Erythroblast (primary cell): ENCODE data around the gene ST14.
A peak's percentile ranks its signal among the peaks of the same experiment; 100 is the strongest.

Experiments used
- DNase-seq, 2 experiments: peaks; one replicate each; lab custom pipeline; 2025; lab: John Stamatoyannopoulos, UW
- GATA1 ChIP-seq: IDR thresholded peaks from 2 replicates; pipeline ENCODE4 v1.6.1; 2011; ENCODE audit warnings: low read depth, mild to moderate bottlenecking, control low read depth, low read length, moderate library complexity
- POLR2A ChIP-seq: IDR thresholded peaks from 2 replicates; pipeline ENCODE4 v1.6.1; 2011; ENCODE audit warnings: mild to moderate bottlenecking, low read length

Gene ST14

DNA sequence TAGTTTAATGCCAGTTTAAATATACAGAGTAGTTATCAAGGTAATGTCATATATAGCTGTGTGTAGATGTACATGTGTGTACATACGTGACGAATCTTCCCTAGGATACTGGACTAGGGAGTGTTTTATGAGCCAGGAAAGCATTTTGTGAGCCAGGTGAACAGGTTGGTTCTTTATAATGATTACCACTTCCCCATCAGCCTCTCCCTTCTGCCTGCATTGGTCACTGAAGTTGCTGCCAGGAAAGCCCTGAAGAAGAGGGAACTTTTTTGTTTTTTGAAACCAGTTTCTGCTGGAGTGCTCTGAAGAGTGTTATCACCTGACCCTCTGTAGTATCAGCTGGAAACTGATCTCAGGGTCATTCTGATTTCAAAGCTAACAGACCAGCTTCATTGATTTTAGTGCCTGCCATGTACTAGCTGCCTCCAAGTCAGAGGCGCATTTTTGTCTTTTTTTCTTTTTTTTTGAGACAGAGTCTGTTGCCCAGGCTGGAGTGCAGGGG, 14.2 kb upstream of the ST14 start:
- DNase-seq, result no peak
- no peak for TF ChIP-seq POLR2A
- TF ChIP-seq GATA1, result no peak

DNA sequence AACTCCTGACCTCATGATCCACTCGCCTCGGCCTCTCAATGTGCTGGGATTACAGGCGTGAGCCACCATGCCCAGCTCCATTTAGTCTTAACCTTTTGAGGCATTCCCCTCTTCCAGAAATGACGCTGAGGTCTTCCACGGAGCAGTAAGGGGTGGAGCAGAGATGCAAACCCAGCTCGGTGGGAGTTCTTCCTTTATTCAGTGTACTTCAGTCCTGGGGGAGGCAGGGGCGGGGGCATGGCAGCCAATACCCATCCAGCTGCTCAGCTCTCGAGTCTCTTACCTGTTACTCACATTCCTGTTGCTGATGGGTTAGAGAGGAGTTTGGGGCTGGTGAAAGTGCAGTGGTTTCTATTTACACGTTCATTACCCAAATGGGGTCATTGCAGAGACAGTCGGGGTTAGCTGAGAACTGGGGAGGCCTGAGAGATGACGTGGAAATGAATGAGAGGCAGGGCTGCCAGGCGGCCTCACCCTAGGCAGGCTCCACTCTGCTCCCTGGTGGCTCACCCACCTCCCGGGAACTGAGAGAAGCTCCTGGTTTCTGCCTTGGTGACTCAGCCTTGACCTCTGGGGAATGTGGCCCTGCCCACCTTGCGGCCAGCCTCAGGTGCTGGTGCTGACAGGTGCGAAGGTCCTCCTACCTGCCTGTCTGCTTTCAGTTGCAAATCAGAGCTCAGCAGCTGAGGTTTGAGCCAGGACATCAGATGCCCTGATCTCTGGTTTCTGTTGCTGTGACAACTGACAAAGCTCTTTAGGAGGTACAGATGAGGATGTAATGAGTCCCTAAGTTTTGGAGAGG, 13.4 kb upstream of the ST14 start:
- TF ChIP-seq POLR2A (no peak), GATA1 (no peak)
- no peak for DNase-seq

- DNase-seq, result peak; percentile 14 to 18
These were observed 12.8 kb upstream of the ST14 start for GRCh38 chr11:130146796-130147195.

GRCh38 chr11:130148796-130149326, 10.7 kb upstream of the ST14 start:
- DNase-seq, result no peak
- TF ChIP-seq GATA1 (no peak), POLR2A (no peak)

More at GRCh38 chr11:130146796-130147195, 12.8 kb upstream of the ST14 start:
- no peak for TF ChIP-seq GATA1
- TF ChIP-seq POLR2A, result no peak

- TF ChIP-seq POLR2A, result no peak
- no peak for TF ChIP-seq GATA1
- no peak for DNase-seq
These were observed 8.8 kb upstream of the ST14 start for GRCh38 chr11:130150790-130151189.

DNA sequence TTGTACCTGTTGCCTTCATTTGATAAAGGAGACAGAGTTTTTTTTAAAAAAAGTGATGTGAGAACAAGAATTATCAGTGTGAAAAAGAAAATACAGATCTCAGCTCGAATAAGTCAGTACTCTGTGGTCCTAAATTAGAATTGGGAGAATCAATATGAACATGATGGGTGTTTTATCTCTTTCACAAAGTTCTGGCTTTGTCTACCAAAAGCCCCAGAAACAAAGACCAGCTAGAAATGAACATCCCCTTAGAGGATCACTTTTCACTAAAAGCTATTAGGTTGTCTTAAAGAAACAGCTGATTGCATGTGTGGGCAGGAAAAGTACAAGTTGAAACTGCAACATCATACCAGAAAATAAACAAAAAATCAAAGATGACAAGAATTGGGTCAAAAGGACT, 8.4 kb upstream of the ST14 start:
- no peak for TF ChIP-seq POLR2A

GRCh38 chr11:130156108-130157022, 3.2 kb upstream of the ST14 start:
- DNase-seq, result no peak

More for the DNA sequence above, 8.4 kb upstream of the ST14 start:
- no peak for DNase-seq

GRCh38 chr11:130157101-130157500, 2.5 kb upstream of the ST14 start:
- TF ChIP-seq GATA1 (no peak), POLR2A (no peak)
- no peak for DNase-seq

More at GRCh38 chr11:130156108-130157022, 3.2 kb upstream of the ST14 start:
- TF ChIP-seq GATA1 (no peak), POLR2A (no peak)

DNA sequence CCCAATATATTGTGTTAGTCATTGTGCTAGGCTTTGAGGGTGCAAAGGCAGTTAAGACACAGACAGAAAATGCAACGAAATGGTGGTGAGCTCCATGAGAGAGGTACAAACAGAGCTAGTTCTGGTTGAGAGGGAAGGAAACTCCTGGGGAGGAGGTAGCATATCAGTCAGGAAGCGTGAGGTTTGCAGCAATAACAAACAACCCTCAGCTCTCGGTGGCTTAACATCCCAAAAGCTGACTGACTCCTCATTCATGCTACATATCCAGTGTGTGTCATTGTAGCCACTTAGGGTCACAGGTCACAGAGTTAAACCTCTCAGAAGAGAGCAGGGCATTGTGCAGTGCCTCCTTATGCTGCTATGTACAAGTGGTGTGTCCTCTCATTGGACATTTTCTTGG, 1.7 kb upstream of the ST14 start:
- DNase-seq, result no peak
- no peak for TF ChIP-seq GATA1
- no peak for TF ChIP-seq POLR2A

DNA sequence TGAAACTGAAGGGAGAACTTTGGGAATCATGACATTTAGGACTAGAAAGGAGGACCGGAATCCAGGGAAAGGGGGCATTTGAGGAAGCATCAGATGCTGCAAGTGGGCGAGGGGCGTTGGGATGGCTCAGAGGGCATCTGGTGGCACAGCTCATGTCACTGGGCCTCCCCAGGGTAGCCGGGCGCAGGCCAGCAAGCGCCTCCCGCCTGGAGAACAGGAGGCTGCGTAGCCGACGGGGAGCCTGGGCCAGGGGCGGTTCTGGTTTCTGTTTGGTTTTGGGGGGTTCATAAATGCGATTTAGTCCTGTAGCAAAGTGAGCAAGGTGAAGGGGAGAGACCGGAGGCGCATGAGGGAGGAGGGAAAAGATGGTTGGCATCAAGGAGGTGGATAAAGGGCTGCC, 443 bp upstream of the ST14 start:
- no peak for DNase-seq
- TF ChIP-seq GATA1 (no peak), POLR2A (no peak)

DNA sequence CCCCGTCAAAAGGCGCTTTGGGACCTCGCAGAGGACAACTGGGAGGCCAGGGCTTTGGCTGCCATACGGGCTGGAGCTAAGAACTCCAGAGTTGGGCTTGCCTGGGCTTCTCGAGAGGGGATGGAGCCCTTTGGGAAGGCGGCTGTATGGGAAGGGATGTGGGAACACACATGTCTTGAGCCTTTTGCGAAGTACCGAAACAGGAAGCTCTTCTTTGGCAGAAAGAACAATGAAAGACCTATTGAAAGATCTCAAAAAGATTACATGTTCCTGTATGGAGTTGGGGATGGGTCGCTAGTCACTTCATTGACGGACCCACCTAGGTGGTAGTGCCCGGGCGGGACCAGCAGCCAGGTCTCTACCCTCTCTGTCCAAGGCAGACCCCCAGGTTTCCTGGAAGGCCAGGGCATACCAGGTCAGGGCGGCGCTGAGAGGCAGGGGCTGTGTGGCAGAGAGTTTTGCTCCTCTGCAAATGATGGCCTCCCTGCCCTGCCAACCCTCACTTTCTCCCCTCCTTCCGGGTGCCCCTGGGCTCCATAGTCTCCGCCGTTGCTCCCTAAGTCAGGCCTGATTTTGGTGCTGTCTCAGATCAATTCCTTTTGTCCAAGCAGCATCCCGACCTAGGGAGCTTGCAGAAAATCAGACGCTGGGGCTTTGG, 1.0 kb downstream of the ST14 start:
- no peak for DNase-seq
- TF ChIP-seq POLR2A, result no peak
- no peak for TF ChIP-seq GATA1

- DNase-seq, result no peak
- TF ChIP-seq POLR2A (no peak), GATA1 (no peak)
These were observed 2.0 kb downstream of the ST14 start for GRCh38 chr11:130161441-130162145.
